Measurements from ENCODE around the gene RIPK1. TPM values are rescaled to one million over a fixed set of nuclear protein-coding genes. Genes with fewer than 3 reads are reported as not detected.
"Not testable (repeated sequence)": the region's sequence is repeated elsewhere in the genome, so short reads cannot be mapped to it uniquely, and the experiment has no call there.

Gene RIPK1
- total RNA-seq, 1 donor = 13.5 TPM

GRCh38 chr6:3045369-3045768, 22.9 kb upstream of the RIPK1 start:
- no peak for DNase-seq (ENCODE audit: low read depth in 2 of 3, low spot score in 2 of 3)

GRCh38 chr6:3045777-3046176, 22.5 kb upstream of the RIPK1 start:
- DNase-seq (ENCODE audit: low read depth in 2 of 3, low spot score in 2 of 3) = no peak

GRCh38 chr6:3046295-3046694, 22.0 kb upstream of the RIPK1 start:
- DNase-seq (ENCODE audit: low read depth in 2 of 3, low spot score in 2 of 3) = no peak

DNA sequence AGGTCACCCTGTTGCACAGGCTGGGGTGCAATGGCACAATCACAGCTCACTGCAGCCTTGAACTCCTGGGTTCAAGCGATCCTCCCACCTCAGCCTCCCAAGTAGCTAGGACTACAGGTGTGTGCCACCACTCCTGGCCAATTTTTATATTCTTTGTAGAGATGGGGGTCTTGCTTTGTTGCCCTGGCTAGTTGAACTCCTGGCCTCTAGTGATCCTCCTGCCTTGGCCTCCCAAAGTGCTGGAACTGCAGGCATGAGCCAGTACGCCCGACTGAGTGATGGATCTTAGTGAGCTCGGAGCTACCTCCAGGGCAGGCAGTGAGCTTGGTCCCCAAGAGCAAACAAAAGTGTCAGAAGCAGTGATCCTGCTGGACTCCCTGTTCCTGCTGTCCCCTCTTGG, 20.3 kb upstream of the RIPK1 start:
- DNase-seq (ENCODE audit: low read depth in 2 of 3, low spot score in 2 of 3) = not testable (repeated sequence)

GRCh38 chr6:3052481-3053230, 15.6 kb upstream of the RIPK1 start:
- no peak for DNase-seq (ENCODE audit: low read depth in 2 of 3, low spot score in 2 of 3)

- no peak for DNase-seq (ENCODE audit: low read depth in 2 of 3, low spot score in 2 of 3)
Measured at GRCh38 chr6:3053231-3053508, 15.1 kb upstream of the RIPK1 start.

GRCh38 chr6:3054229-3055157, 13.8 kb upstream of the RIPK1 start:
- peak in 2 of 3 donors; percentile 26 to 41 for DNase-seq (ENCODE audit: low read depth in 2 of 3, low spot score in 2 of 3)

GRCh38 chr6:3055158-3055499, 13.2 kb upstream of the RIPK1 start:
- not testable (repeated sequence) for DNase-seq (ENCODE audit: low read depth in 2 of 3, low spot score in 2 of 3)

DNA sequence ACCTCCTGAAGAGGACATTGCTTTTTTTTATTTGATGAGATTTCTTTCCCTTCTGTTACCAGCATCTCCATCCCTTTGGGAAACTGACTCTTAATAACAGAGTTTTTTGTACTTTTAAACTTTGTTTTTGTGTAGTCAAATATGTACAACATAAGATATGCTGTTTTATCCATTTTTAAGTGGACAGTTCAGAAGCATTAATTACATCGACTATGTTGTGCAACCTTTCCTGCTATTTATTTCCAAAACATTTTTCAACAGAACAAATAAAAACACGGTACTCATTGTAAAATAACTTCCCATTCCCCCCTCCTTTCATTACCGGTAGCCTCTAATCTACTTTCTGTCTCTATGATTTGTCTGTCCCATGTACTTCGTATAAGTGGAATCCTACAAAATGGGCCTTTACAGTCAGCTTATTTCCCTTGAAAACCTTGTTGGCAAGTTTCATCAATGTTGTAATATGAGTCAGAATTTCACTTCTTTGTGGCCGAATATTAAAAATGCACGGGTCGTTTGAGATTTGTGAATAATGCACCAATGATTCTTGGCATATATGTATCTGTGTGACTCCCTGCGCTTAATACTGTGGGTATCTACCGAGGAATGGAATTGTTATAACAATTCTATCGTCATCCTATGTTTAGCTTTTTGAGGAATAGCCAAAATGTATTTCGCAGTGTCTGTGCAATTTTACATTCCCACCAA, 11.1 kb upstream of the RIPK1 start:
- DNase-seq (ENCODE audit: low read depth in 2 of 3, low spot score in 2 of 3) = no peak

- DNase-seq (ENCODE audit: low read depth in 2 of 3, low spot score in 2 of 3) = no peak
Measured at GRCh38 chr6:3058957-3059356, 9.3 kb upstream of the RIPK1 start.

GRCh38 chr6:3060092-3060491, 8.2 kb upstream of the RIPK1 start:
- DNase-seq (ENCODE audit: low read depth in 2 of 3, low spot score in 2 of 3) = not testable (repeated sequence)

DNA sequence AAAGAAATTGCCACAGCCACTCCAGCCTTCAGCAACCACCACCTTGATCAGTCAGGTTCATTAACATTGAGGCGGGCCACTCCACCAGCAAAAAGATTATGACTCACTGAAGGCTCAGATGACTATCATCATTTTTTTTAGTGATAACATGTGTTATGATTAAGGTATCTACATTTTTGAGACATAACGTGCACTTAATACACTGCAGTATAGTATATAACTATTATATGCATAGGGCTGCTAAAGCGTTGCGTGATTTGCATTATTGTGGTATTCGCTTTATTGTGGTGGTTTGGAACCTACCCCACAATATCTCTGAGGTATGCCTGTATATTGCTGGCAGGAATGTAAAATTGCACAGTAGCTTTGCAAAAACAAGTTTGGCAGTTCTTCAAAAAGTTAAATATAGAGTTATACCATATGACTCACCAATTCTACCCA, 6.8 kb upstream of the RIPK1 start:
- no peak for DNase-seq (ENCODE audit: low read depth in 2 of 3, low spot score in 2 of 3)

GRCh38 chr6:3063340-3063732, 5.0 kb upstream of the RIPK1 start:
- DNase-seq (ENCODE audit: low read depth in 2 of 3, low spot score in 2 of 3) = not testable (repeated sequence)

DNA sequence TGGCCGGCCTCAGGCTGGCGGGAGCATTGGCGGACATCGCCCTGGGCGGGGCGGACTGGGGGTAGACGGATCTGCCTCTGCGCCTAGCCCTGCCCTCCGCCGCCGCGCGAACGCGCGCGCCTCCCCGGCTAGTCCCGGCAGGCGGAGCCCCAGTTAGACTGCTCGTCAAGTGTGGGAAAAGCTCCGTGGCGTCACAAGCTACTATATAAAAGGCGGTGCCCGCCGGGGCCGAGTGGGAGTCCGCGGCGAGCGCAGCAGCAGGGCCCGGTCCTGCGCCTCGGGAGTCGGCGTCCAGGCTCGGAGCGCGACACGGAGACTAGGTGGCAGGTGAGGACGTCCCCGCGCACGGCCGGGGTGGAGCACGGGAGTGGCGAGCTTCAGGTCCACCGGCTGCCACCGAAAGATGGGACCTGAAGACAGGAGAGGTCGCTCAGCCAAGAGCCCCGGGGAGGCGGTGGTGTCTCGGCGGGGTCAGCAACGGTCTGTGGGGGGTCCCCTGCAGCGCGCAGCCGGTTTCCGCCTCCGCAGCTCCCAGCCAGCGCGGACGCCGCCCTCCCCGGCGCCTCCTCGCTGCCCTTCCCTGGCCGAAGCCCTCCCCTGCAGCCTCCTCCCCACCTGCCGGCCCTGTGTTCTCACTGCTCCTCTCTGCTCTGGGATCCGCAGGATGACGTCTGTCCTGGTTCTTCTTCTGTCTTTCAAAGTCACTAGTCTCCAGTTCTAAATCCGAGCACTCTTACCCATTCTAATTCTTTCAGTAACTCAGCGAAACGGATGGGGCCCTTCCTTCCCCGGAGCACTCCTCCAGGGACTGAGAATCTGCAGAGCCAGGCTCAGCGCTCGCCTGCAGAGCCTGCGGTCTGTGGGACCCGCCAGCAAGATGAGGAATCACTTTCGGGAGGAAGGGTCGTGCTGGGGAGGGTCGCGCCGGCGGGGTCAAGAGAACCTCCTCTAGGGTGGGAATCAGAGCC, 4.3 kb upstream of the RIPK1 start:
- peak; percentile 78 to 94 (median 93) for DNase-seq (ENCODE audit: low read depth in 2 of 3, low spot score in 2 of 3)

GRCh38 chr6:3071568-3071967, 3.3 kb downstream of the RIPK1 start:
- DNase-seq (ENCODE audit: low read depth in 2 of 3, low spot score in 2 of 3) = no peak

DNA sequence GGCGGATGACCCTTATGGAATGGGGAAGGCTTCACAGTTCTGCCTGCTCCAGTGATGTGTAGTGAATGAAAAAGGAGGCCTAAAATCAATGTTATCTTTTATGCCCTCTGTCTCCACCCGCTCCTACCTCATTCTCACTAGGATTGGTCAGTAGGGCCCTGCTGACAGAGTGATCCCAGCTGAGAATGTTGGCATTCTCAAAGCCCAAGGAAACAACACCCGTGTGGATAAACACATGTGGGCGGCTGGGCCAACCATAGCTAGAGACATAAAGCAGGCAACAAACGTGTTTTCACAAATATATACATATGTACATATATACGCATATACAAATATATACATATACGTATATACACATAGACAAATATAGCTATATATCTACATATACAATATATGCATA, 4.5 kb downstream of the RIPK1 start:
- DNase-seq (ENCODE audit: low read depth in 2 of 3, low spot score in 2 of 3) = no peak

- no peak for DNase-seq (ENCODE audit: low read depth in 2 of 3, low spot score in 2 of 3)
Measured at GRCh38 chr6:3073382-3073781, 5.1 kb downstream of the RIPK1 start.

DNA sequence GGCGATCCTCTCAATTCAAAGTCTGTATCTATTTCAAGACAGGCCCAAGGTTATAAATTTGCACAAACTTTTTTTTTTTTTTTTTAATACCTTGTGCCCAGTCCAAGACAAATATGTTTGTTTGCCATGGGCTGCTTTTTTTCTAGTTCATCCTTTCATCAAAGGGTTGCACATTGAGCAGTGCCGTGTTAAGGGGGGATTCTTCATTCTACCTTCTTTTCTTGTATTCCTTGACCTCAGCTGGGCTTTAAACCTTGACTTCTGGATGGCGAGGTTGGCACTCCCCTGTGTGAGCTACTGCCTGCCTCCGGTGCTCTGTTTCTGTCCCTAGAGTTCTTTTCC, 7.4 kb downstream of the RIPK1 start:
- DNase-seq (ENCODE audit: low read depth in 2 of 3, low spot score in 2 of 3) = no peak

- no peak for DNase-seq (ENCODE audit: low read depth in 2 of 3, low spot score in 2 of 3)
Measured at GRCh38 chr6:3076320-3076719, 8.0 kb downstream of the RIPK1 start.

- no peak for DNase-seq (ENCODE audit: low read depth in 2 of 3, low spot score in 2 of 3)
Measured at GRCh38 chr6:3077430-3077829, 9.1 kb downstream of the RIPK1 start.
